Dermis blood vessel endothelial cell (primary cell): ENCODE results near the gene TCERG1L. TPM values are rescaled to one million over a fixed set of nuclear protein-coding genes. Genes with fewer than 3 reads are reported as not detected.

Experiments used
- DNase-seq: peaks from one replicate; pipeline ENCODE4 v3.0.0; 2010
- total RNA-seq: library from RNA; depleted of rRNA; stranded (reverse); fragments of >200 nt; gene quantifications from 2 replicates; pipeline ENCODE4 v1.2.3, GENCODE V29; 2014

TCERG1L gene
- total RNA-seq, 1 donor from 2014 or later, result not detected

GRCh38 chr10:131315344-131315743, 3.8 kb upstream of the TCERG1L start:
- DNase-seq, result no peak

DNA sequence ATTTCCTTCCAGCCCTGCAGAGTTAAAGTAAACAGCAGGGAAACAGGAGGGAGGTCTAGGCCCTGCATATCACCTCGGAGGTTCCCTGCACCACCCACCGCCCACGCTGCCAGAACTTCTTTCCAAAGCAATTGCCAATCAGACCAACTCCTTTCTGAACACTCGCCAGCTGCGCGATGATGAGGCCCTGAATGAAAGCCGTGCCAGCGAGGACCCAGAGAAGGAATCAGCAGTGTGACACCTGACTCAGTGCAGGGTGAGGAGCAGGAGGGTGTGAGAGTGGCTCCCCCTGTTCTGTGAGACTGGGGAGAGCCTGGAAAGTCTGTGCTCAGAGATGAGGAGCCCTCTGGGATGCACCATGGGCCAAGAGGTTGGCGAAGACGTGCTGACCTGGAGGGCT, 3.3 kb upstream of the TCERG1L start:
- no peak for DNase-seq

DNA sequence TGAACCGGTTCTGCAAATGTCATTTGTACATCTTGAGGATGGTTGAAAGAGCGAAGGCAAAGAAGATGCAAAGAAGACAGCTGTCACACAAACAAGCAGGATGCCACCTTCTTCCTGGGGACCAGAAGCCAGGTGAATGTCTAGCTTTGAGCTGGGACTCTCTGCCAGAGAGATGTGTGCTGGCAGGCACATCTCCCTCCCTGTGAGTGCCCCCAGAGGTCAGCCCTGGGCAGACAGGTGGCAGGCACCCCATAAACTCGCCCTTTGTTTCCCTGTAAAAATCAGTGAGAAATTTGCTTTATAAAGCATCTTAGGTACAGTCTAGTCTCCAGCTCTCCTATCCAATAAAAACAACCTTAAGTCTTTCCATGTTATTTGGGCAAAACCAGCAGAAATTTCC, 2.6 kb upstream of the TCERG1L start:
- DNase-seq, result no peak

- no peak for DNase-seq
Measured at GRCh38 chr10:131313377-131313776, 1.9 kb upstream of the TCERG1L start.

- DNase-seq, result no peak
Measured at GRCh38 chr10:131312478-131312836, 936 bp upstream of the TCERG1L start.

DNA sequence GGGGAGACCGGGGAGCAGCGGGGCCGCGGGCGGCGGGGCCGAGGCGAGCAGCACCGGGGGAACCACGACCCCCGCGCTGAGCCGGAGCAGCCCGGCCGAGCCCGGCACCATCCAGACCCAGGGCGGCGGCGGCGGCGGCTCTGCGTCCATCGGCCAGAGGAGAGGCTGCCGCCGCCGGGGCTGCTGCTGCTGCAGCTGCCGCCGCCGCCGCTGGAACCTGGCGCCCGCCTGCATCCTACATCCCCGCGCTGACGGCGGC, 190 bp downstream of the TCERG1L start:
- no peak for DNase-seq

DNA sequence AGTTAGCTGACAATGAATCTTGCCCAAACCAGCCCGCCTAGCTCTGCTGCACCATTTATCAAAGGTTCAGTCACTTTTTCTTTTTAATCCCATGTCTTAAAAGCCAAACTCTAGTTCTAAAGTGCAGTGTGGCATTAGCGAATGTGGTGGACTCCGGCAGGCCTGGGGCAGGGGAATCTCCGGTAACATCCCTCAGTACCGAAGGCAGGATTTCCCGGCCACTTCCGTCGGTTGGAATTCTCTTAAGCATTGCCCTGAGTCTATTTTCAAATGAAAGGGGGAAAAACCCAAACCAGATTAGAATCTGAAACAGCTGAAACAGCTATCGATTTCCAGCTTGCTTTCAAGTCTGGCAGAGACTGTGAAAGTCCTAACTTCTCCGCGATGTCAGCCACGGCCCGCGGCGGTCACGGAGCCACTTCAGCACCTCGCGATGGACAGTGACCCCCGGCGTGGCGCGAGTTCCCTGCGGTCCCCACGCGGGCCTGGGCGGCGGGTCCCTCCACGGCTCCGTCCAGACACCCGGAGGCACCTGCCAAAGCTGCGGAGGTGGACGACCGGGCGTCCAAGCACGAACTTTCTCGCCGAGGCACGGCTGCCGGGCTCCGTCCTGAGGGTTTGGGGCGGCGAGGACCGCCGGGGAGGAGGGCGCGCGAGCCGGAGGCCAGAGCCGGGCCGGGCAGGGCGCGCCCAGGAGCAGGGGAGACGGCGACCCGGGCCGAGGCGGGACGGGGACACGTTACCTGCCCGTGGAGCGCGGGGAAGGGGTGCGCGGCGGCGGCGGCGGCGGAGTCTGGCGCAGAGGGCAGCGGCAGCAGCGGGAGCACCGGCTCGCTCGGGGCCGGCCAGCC, 745 bp downstream of the TCERG1L start:
- peak; percentile 1 for DNase-seq

GRCh38 chr10:131310142-131310541, 1.4 kb downstream of the TCERG1L start:
- DNase-seq, result no peak

GRCh38 chr10:131300508-131300907, 11.0 kb downstream of the TCERG1L start:
- DNase-seq, result no peak

- DNase-seq, result no peak
Measured at GRCh38 chr10:131290781-131291180, 20.7 kb downstream of the TCERG1L start.

GRCh38 chr10:131288648-131289047, 22.9 kb downstream of the TCERG1L start:
- no peak for DNase-seq

GRCh38 chr10:131282961-131283360, 28.6 kb downstream of the TCERG1L start:
- no peak for DNase-seq

- DNase-seq, result no peak
Measured at GRCh38 chr10:131280101-131280500, 31.4 kb downstream of the TCERG1L start.

DNA sequence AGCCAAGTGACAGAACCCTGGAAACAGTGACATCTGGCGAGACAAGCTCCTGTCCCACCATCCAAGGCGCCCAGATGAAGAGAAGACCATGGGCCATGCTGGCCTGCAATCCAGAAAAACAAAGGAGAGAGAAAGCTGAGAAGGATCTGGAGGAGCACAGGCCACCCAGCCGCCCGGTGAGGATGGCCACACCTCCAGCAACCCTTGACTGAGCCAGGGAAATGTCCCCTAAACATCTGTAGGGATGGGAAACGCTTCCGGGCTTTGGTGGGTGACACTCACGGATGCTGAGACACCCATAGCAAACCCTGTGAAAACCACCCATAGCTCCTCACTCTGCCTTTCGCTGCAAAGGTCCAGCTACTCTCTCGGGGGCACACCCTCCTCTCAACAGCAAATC, 32.0 kb downstream of the TCERG1L start:
- DNase-seq, result no peak

DNA sequence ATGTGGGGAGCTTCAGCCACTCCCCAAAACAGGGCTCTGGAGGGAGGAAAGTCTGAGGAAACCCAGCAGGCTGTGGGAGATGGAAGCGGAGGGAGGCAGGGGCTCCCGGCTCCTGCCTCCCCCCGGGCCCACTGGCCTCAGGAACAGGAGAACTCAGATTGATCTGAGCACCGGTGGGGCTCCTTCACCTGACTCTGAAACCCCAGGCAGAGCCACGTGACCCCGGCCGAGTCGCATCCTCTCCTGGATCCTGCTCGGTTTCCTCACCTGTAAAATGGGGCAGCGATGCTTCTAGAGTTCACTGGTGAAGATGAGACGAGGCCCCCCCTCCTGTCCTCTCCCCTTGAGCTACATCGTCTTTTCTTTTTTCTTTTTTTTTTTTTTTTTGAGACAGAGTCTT, 33.6 kb downstream of the TCERG1L start:
- no peak for DNase-seq

DNA sequence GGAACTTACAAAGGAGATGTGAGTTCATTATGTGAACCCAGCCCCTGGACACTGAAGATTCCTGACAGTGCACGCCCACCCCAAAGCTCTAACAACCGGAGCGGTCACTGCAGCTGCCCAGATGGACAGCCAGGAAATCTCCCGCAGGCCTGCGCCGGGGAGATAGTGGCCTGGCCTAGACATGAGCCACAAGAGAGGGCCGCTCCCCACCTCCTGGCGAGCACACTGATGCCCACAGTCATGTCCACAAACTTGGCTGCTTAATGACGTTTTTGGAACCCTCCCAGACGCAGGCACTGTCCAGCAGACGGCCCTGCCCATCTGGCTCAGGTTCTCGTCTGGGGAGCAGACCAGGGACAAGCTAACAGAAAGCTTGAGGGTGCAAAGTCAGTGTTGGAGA, 34.2 kb downstream of the TCERG1L start:
- DNase-seq, result no peak

GRCh38 chr10:131275691-131276090, 35.8 kb downstream of the TCERG1L start:
- DNase-seq, result no peak

DNA sequence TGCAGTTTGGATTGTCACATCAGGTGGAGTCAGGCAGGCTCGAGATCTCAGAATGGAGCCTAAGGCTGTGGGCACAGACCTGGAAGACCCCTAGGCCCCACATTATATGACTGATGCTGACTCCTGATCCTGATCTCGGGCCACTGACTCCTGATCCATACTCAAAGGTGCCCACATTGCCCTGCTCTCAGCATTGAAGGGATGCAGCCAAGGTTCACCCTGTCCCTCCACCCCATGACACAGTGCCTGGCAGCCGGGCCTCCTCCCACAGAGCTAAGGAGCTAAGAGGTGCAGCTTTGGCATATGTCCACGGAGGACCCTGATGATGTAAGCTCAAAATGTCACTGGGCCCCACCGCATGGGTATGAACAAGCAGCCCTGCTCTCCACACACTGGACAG, 36.6 kb downstream of the TCERG1L start:
- DNase-seq, result no peak

DNA sequence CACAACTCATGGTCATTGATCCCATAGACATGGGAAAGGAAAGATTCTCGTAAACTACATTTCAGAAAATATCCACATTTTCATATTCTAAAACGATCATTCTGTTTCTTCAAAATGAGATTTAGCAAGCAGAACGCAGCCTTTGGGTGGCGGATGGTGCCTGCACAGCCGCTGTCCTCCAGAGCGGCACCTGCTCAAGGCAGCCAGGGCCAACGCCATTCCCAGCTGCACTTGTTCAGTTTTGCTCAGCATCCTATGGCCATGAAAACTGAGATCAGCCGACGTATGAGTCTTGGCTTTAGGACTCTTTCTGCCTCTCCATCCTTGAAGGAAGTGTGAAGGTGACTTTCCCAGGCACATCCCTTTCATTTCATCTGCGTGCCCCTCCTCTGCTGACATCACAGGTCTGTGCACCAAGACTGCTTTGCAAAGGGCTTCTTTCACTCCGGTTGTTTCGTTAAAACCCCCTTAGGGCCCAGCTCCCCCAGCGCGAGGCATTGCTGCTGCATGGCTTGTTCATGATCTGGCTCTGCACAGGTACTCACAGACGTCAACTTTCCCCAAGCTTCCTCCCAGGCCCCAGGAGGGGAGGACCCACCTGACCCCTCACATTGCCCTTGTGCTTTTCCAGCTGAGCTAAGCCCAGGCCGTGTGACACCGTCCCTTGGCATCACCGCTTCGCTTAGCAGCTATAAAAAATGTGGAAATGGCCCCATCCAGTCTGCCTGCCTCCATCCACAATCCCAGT, 37.2 kb downstream of the TCERG1L start:
- DNase-seq, result no peak

DNA sequence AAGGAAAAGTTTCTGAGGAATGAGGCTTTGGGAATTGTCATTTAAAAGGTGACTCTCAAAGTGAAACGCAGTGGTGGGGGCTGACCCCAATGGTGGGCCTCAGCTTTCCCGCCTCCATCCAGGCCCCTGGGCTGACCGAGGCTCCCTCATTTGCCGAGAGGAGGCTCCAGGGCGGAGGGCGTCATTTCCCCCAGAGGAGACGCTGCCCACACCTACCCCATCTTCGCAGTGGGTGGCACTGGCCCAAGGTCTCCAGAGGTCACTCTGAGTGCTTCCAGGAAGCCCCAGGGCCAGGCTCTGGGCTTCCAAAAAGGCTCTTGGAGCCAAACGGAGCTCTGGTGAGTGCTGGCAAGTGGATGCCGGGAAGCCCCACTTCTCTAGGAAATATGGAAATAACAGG, 38.0 kb downstream of the TCERG1L start:
- DNase-seq, result no peak

DNA sequence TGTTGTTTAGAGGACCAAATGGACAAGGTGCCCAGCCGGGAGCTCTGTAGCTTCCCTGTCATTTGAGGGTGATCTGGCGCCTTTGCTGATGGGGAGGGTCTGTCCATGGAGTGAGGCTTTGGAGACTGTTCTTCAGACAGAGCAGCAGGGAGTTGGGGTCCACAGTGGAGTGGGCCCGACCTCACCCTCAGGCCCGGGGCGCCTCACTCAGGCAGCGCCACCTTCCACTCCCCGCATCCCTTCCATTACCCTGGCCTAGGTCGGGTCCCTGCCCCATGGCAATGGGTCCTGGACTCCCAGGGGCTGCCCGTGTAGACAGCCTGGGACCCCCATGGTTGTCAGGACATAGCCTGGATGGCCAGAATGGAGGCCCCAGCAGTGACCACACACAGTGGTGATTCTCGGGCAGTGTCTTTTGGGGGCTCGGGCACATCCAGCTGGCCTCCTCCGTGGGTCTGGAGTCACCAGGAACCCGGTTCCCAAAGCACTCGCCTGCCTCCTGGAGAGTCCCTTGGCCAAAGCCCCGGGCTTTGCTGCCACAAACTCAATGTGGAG, 38.5 kb downstream of the TCERG1L start:
- DNase-seq, result no peak

DNA sequence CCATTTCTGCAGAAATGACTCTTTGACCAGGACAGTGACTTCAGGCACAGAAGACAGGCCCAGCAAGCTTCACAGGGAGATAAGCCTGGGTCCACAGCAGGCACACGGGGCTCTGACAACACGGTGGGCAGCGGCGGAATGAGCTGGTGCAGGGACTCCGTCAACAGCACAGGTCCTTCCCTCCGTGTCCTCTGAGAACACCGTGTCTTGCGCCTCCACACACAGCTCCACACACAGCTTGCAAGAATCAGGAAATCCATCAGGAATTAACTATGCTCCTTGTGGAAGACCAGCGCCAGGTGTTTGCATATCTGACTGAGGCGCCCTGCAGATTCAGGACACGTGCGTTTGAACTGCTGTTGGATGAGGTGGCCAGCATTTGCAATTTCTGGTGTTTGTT, 39.6 kb downstream of the TCERG1L start:
- DNase-seq, result no peak

- DNase-seq, result no peak
Measured at GRCh38 chr10:131271195-131271880, 40.2 kb downstream of the TCERG1L start.
